HepG2 (cell line): Measurements from ENCODE around the gene RABL2A. TPM values are rescaled to one million over a fixed set of nuclear protein-coding genes. Genes with fewer than 3 reads are reported as not detected.

Source experiments
- ARNT2 ChIP-seq: sonication (generic); formaldehyde crosslinking; IDR thresholded peaks from 2 replicates; pipeline ENCODE4 v1.8.0; 2022; ENCODE audit warnings: mild to moderate bottlenecking, low read depth, missing genetic modification reagents, moderate library complexity
- ATF1 ChIP-seq: IDR thresholded peaks from 2 replicates; pipeline ENCODE4 v1.6.1; 2016; ENCODE audit warnings: mild to moderate bottlenecking, control low read depth
- CEBPG ChIP-seq: IDR thresholded peaks from 2 replicates; pipeline ENCODE4 v1.6.1; 2016
- GMEB2 ChIP-seq: IDR thresholded peaks from 2 replicates; pipeline ENCODE4 v1.6.1; 2016; ENCODE audit warnings: missing biosample characterization, missing genetic modification reagents, low read depth
- HCFC1 ChIP-seq: fragments of 150-350 bp; IDR thresholded peaks from 2 replicates; pipeline ENCODE4 v1.6.1; 2014; ENCODE audit warnings: low read depth, low read length
- KAT7 ChIP-seq: IDR thresholded peaks from 2 replicates; pipeline ENCODE4 v1.6.1; 2018; ENCODE audit warnings: borderline replicate concordance, missing compliant biosample characterization
- TBX3 ChIP-seq: fragments of 450-650 bp; IDR thresholded peaks from 2 replicates; pipeline ENCODE4 v1.6.1; 2017; ENCODE audit warnings: antibody characterized with exemption, mild to moderate bottlenecking, inconsistent platforms, borderline replicate concordance
- TFDP2 ChIP-seq: sonication (generic); formaldehyde crosslinking; IDR thresholded peaks from 2 replicates; pipeline ENCODE4 v1.4.0; 2020; ENCODE audit warnings: missing genetic modification reagents
- ZBTB14 ChIP-seq: sonication (generic); formaldehyde crosslinking; IDR thresholded peaks from 2 replicates; pipeline ENCODE4 v1.4.0; 2020; ENCODE audit warnings: missing genetic modification reagents
- ZIK1 ChIP-seq: sonication (generic); formaldehyde crosslinking; IDR thresholded peaks from 2 replicates; pipeline ENCODE4 v1.5.0; 2020; ENCODE audit warnings: mild to moderate bottlenecking, low read depth, missing genetic modification reagents, borderline replicate concordance
- ZNF761 ChIP-seq: sonication (generic); formaldehyde crosslinking; conservative IDR thresholded peaks from 2 replicates; pipeline ENCODE4 v1.4.0; 2020; ENCODE audit warnings: mild to moderate bottlenecking, missing genetic modification reagents
- ZNF800 ChIP-seq: sonication (generic); formaldehyde crosslinking; IDR thresholded peaks from 2 replicates; pipeline ENCODE4 v1.4.0; 2020; ENCODE audit warnings: missing genetic modification reagents
- polyA plus RNA-seq, 8 experiments: library from polyadenylated mRNA; depleted of rRNA in 3 of 8; stranded (reverse) in 7 of 8; unstranded in 1 of 8; fragments of >200 nt; fragmentation: Illumina TruSeq in 4 of 8; extraction: Trizol in 4 of 8; gene quantifications; 2 replicates each; pipeline versions ENCODE4 v1.2.1 to v1.2.3, GENCODE V29; 2011 to 2016; ENCODE audit warnings: low read depth in 4 of 8, missing spikeins in 1 of 8, mixed read lengths in 1 of 8; ENCODE audit not compliant: insufficient read depth in 1 of 8
- total RNA-seq, 5 experiments: library from RNA; depleted of rRNA; stranded (reverse); fragments of >200 nt; fragmentation: Illumina TruSeq; extraction: Trizol; gene quantifications; 2 replicates each; pipeline ENCODE4 v1.2.3, GENCODE V29; 2016; ENCODE audit warnings: low read depth in 1 of 5
- TF ChIP-seq, protein P1 (sequence below): sonication (generic); formaldehyde crosslinking; IDR thresholded peaks from 2 replicates; pipeline ENCODE4 v1.5.0; 2020; ENCODE audit warnings: missing genetic modification reagents
- TF ChIP-seq, protein P2 (sequence below): sonication (generic); formaldehyde crosslinking; conservative IDR thresholded peaks from 2 replicates; pipeline ENCODE4 v1.8.0; 2022; ENCODE audit warnings: low read depth, missing genetic modification reagents
- TF ChIP-seq, protein P3 (sequence below), 2 experiments: IDR thresholded peaks; 2 replicates each; pipeline ENCODE4 v1.6.1; 2011 to 2012; ENCODE audit warnings: low read length in 2 of 2, borderline replicate concordance in 1 of 2, low read depth in 1 of 2, mild to moderate bottlenecking in 1 of 2, moderate library complexity in 1 of 2

Gene RABL2A
- total and polyA plus RNA-seq, 2 of the 13 experiments (the other 11 are each of a cell fraction or from before 2014, with no cell fraction given), result 9.6 to 13.4 TPM

DNA sequence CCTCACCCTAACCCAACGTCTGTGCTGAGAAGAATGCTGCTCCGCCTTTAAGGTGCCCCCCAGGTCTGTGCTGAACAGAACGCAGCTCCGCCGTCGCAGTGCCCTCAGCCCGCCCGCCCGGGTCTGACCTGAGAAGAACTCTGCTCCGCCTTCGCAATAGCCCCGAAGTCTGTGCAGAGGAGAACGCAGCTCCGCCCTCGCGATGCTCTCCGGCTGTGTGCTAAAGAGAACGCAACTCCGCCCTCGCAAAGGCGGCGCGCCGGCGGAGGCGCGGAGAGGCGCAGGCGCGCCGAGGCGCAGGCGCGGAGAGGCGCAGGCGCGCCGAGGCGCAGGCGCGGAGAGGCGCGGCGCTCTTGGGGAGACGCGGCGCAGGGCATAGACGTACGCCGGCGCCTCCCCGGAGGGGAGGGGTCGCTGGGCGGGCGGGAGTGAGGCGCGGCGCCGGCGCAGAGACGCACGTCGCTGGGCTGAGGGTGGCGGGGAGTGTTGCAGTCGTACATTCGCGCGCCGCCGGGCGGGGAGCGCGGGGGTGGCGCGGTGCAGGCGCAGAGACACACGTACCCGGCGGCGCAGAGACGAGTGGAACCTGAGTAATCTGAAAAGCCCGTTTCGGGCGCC lies 23.5 kb upstream of the RABL2A start (continued):
- peak; percentile 65; the same call in 1 of the 2 replicates for TF ChIP-seq ZBTB14 (CRISPR knock-in tag)
- peak; percentile 75 for TF ChIP-seq CEBPG (CRISPR knock-in tag)
- TF ChIP-seq TFDP2 (CRISPR knock-in tag), result peak; percentile 67
- TF ChIP-seq ZNF761 (CRISPR knock-in tag), result peak; percentile 93; the same call in 1 of the 2 replicates
- peak; percentile 55 for TF ChIP-seq ARNT2 (CRISPR knock-in tag)
- peak; percentile 58 for TF ChIP-seq GMEB2
- TF ChIP-seq, protein P1, sequence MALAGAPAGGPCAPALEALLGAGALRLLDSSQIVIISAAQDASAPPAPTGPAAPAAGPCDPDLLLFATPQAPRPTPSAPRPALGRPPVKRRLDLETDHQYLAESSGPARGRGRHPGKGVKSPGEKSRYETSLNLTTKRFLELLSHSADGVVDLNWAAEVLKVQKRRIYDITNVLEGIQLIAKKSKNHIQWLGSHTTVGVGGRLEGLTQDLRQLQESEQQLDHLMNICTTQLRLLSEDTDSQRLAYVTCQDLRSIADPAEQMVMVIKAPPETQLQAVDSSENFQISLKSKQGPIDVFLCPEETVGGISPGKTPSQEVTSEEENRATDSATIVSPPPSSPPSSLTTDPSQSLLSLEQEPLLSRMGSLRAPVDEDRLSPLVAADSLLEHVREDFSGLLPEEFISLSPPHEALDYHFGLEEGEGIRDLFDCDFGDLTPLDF, result peak; percentile 76; the same call in 1 of the 2 replicates
- TF ChIP-seq ZIK1 (CRISPR knock-in tag), result peak; percentile 66; the same call in 1 of the 2 replicates
- TF ChIP-seq KAT7 (CRISPR knock-in tag), result 0 out of 2 replicates have a peak, but pooled peaks have one; percentile 58
- peak; percentile 84; the same call in 1 of the 2 replicates for TF ChIP-seq ZNF800 (CRISPR knock-in tag)
- TF ChIP-seq TBX3, result peak; percentile 24; the same call in 1 of the 2 replicates
- peak; percentile 66 for TF ChIP-seq HCFC1
- peak; percentile 77 for TF ChIP-seq ATF1
- TF ChIP-seq, protein P2, sequence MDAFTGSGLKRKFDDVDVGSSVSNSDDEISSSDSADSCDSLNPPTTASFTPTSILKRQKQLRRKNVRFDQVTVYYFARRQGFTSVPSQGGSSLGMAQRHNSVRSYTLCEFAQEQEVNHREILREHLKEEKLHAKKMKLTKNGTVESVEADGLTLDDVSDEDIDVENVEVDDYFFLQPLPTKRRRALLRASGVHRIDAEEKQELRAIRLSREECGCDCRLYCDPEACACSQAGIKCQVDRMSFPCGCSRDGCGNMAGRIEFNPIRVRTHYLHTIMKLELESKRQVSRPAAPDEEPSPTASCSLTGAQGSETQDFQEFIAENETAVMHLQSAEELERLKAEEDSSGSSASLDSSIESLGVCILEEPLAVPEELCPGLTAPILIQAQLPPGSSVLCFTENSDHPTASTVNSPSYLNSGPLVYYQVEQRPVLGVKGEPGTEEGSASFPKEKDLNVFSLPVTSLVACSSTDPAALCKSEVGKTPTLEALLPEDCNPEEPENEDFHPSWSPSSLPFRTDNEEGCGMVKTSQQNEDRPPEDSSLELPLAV, result 0 out of 2 replicates have a peak, but pooled peaks have one; percentile 1
- TF ChIP-seq, protein P3, sequence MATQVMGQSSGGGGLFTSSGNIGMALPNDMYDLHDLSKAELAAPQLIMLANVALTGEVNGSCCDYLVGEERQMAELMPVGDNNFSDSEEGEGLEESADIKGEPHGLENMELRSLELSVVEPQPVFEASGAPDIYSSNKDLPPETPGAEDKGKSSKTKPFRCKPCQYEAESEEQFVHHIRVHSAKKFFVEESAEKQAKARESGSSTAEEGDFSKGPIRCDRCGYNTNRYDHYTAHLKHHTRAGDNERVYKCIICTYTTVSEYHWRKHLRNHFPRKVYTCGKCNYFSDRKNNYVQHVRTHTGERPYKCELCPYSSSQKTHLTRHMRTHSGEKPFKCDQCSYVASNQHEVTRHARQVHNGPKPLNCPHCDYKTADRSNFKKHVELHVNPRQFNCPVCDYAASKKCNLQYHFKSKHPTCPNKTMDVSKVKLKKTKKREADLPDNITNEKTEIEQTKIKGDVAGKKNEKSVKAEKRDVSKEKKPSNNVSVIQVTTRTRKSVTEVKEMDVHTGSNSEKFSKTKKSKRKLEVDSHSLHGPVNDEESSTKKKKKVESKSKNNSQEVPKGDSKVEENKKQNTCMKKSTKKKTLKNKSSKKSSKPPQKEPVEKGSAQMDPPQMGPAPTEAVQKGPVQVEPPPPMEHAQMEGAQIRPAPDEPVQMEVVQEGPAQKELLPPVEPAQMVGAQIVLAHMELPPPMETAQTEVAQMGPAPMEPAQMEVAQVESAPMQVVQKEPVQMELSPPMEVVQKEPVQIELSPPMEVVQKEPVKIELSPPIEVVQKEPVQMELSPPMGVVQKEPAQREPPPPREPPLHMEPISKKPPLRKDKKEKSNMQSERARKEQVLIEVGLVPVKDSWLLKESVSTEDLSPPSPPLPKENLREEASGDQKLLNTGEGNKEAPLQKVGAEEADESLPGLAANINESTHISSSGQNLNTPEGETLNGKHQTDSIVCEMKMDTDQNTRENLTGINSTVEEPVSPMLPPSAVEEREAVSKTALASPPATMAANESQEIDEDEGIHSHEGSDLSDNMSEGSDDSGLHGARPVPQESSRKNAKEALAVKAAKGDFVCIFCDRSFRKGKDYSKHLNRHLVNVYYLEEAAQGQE (IDR thresholded peaks at IDR 0.05; ENCODE audit: borderline replicate concordance in 1 of 2, low read depth in 1 of 2, low read length in 2 of 2), result peak in 1 of 2 experiments; percentile 39; a peak in 1 of 4 replicates
